Activated CD8-positive, alpha-beta T cell treated with anti-CD3 and anti-CD28 coated beads, Interleukin-2, amount 10 ng/mL, durations not matched to agents 7 days and 5 days (primary cell): Measurements from ENCODE around the gene ZNF23. TPM values are rescaled to one million over a fixed set of nuclear protein-coding genes. Genes with fewer than 3 reads are reported as not detected.

Source experiments
- ATAC-seq: fragments of 150-1000 bp; cut with Tn5 transposase; one replicate; pipeline ENCODE4 v1.10.0; 2021; ENCODE audit warnings: moderate library complexity
- CTCF ChIA-PET: fragments of 350-600 bp; sonication (Branson Sonifier 250); formaldehyde crosslinking; loops from one replicate; lab custom pipeline; 2021; ENCODE audit warnings: antibody characterized with exemption; lab: Charles Lee
- POLR2A ChIA-PET: fragments of 350-600 bp; sonication (Branson Sonifier 250); formaldehyde crosslinking; loops from one replicate; lab custom pipeline; 2021; ENCODE audit warnings: antibody characterized with exemption; lab: Charles Lee
- DNase-seq: peaks from one replicate; pipeline ENCODE4 v3.0.0-alpha.2; 2020
- H3K27ac Mint-ChIP-seq: one replicate; pipeline ENCODE4 v1.8.0; 2021; ENCODE audit warnings: mild to moderate bottlenecking, mixed read lengths
- H3K27me3 Mint-ChIP-seq: one replicate; pipeline ENCODE4 v1.8.0; 2021; ENCODE audit warnings: low read depth, mixed read lengths
- H3K36me3 Mint-ChIP-seq: one replicate; pipeline ENCODE4 v1.8.0; 2021; ENCODE audit warnings: low read depth, mixed read lengths
- H3K4me1 Mint-ChIP-seq: one replicate; pipeline ENCODE4 v1.8.0; 2021; ENCODE audit warnings: low read depth, mixed read lengths
- H3K4me3 Mint-ChIP-seq: one replicate; pipeline ENCODE4 v1.8.0; 2021; ENCODE audit warnings: mild to moderate bottlenecking, mixed read lengths
- H3K9me3 Mint-ChIP-seq: one replicate; pipeline ENCODE4 v1.8.0; 2022; ENCODE audit warnings: mixed read lengths; ENCODE audit not compliant: insufficient read depth
- total RNA-seq, 2 experiments: library from RNA; stranded (reverse); gene quantifications; one replicate each; pipeline ENCODE4 v1.2.3, GENCODE V29; 2021

ZNF23 gene
- total RNA-seq, 2 experiments from 2014 or later: 7.9 to 8.7 TPM

DNA sequence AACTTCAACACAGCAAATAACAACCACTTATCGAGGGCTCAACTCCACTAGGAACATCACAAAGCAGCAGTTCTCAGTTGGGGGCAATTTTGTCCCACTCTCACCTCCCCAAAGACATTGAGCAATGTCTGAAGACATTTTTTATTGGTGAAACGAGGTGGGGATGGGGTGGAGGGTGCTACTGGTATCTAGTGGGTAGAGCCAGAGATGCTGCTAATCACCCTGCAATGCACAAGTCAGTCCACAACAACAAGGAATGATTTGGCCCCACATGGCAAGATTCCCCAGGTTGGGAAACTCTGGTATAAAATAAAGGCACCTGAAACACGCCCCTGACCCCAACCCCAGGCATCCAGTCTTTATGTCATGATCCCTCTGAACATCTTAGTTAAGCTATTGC is 53.5 kb downstream of the ZNF23 start:
- ChIA-PET CTCF (no interaction called here), POLR2A (no interaction called here)
- H3K27ac Mint-ChIP-seq: no peak overlapping the region
- H3K9me3 Mint-ChIP-seq: no peaks in the 10 kb centered on the region
- H3K36me3 Mint-ChIP-seq: no peaks in the 10 kb centered on the region
- H3K4me3 Mint-ChIP-seq: no peak overlapping the region
- H3K4me1 Mint-ChIP-seq: peaks cover 29% of the 10 kb centered on the region
- DNase-seq (no peak), ATAC-seq (no peak)
- peaks cover 27% of the 10 kb centered on the region for H3K27me3 Mint-ChIP-seq

GRCh38 chr16:71407731-71408130 is 54.3 kb downstream of the ZNF23 start:
- CTCF ChIA-PET: interaction anchor here (1.8 kb wide), 1 partner anchor 92 kb away, joined by 8 read pairs; no protein-coding TSS in a partner anchor
- no peak for ATAC-seq

GRCh38 chr16:71406724-71407123 is 55.3 kb downstream of the ZNF23 start:
- CTCF ChIA-PET: interaction anchor here (1.5 to 1.8 kb wide), 2 partner anchors 16 to 93 kb away, joined by 4 to 8 read pairs; no protein-coding TSS in a partner anchor
- ATAC-seq (no peak), DNase-seq (no peak)
- no peak overlapping the region for H3K27ac Mint-ChIP-seq
- peaks cover 24% of the 10 kb centered on the region for H3K4me1 Mint-ChIP-seq
- H3K36me3 Mint-ChIP-seq: no peaks in the 10 kb centered on the region
- POLR2A ChIA-PET: no interaction called here
- H3K27me3 Mint-ChIP-seq: peaks cover 25% of the 10 kb centered on the region
- H3K9me3 Mint-ChIP-seq: no peaks in the 10 kb centered on the region
- no peak overlapping the region for H3K4me3 Mint-ChIP-seq

More at GRCh38 chr16:71407731-71408130, 54.3 kb downstream of the ZNF23 start:
- no peaks in the 10 kb centered on the region for H3K9me3 Mint-ChIP-seq
- no peak for DNase-seq
- POLR2A ChIA-PET: no interaction called here
- peaks cover 27% of the 10 kb centered on the region for H3K4me1 Mint-ChIP-seq
- H3K27ac Mint-ChIP-seq: no peak overlapping the region
- no peaks in the 10 kb centered on the region for H3K36me3 Mint-ChIP-seq
- H3K4me3 Mint-ChIP-seq: no peak overlapping the region
- H3K27me3 Mint-ChIP-seq: peaks cover 25% of the 10 kb centered on the region

- CTCF ChIA-PET: interaction anchor here (1.5 kb wide), 1 partner anchor 16 kb away, joined by 4 read pairs; no protein-coding TSS in a partner anchor
- Mint-ChIP-seq H3K4me3 (no peak overlapping the region), H3K27ac (no peak overlapping the region), H3K36me3 (no peaks in the 10 kb centered on the region), H3K9me3 (no peaks in the 10 kb centered on the region), H3K27me3 (peaks cover 25% of the 10 kb centered on the region), H3K4me1 (peaks cover 24% of the 10 kb centered on the region)
- POLR2A ChIA-PET: no interaction called here
- ATAC-seq (no peak), DNase-seq (no peak)
Observed at GRCh38 chr16:71406316-71406715, 55.7 kb downstream of the ZNF23 start.

DNA sequence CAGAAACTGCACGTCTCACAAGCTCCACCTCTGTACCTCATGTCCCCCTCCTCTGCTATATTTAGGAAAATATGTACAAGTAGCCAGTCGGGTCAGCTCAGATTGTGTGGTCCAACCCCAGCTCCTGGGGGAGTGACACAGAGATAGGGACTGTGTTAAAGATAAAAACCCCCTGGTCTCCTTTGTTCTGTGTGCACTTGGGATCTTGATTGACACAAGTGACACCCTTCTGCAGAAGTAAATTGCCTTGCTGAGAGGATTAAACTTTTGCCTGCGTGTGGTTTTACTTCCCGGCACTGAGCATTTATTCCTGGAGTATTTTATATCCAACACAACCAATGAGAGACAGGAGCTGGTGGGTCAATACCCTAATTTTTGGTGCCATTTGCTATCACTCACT is 57.7 kb downstream of the ZNF23 start:
- peaks cover 17% of the 10 kb centered on the region for H3K27me3 Mint-ChIP-seq
- H3K9me3 Mint-ChIP-seq: no peaks in the 10 kb centered on the region
- H3K4me1 Mint-ChIP-seq: peaks cover 24% of the 10 kb centered on the region
- H3K27ac Mint-ChIP-seq: no peak overlapping the region
- CTCF ChIA-PET: interaction anchor here (1.9 kb wide), 1 partner anchor 8 kb away, joined by 8 read pairs; no protein-coding TSS in a partner anchor
- H3K4me3 Mint-ChIP-seq: no peak overlapping the region
- no peaks in the 10 kb centered on the region for H3K36me3 Mint-ChIP-seq
- no peak for ATAC-seq
- no peak for DNase-seq
- POLR2A ChIA-PET: no interaction called here

GRCh38 chr16:71402674-71403073 is 59.4 kb downstream of the ZNF23 start:
- H3K4me1 Mint-ChIP-seq: peaks cover 18% of the 10 kb centered on the region
- CTCF ChIA-PET: interaction anchor here (1.9 kb wide), 1 partner anchor 10 kb away, joined by 8 read pairs; no protein-coding TSS in a partner anchor
- DNase-seq (no peak), ATAC-seq (no peak)
- no peak overlapping the region for H3K27ac Mint-ChIP-seq
- H3K27me3 Mint-ChIP-seq: peaks cover 10% of the 10 kb centered on the region
- no peaks in the 10 kb centered on the region for H3K9me3 Mint-ChIP-seq
- H3K4me3 Mint-ChIP-seq: no peak overlapping the region
- H3K36me3 Mint-ChIP-seq: no peaks in the 10 kb centered on the region
- POLR2A ChIA-PET: no interaction called here

DNA sequence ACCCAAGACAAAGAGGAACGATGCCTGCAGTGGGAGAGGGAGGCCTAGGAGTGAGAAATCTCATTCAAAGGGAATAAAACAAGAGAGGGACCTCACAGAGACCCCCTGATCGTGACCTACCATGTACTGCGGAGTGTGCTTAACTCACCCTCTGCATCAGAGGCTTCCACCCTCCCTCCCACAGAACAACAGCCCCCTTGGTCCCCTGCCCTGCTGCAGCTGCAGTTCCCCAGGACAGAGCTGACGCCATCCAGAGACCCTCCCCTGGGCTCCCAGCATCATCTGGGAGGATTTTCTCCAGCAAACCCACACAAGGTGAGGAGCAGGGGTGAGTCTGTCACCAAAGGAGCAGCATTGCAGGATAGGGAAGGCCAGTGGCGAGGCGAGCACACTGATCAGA is 60.0 kb downstream of the ZNF23 start:
- ChIA-PET POLR2A (no interaction called here), CTCF (no interaction called here)
- Mint-ChIP-seq H3K9me3 (no peaks in the 10 kb centered on the region), H3K27me3 (peaks cover 7% of the 10 kb centered on the region), H3K27ac (no peak overlapping the region), H3K4me3 (no peak overlapping the region), H3K36me3 (no peaks in the 10 kb centered on the region), H3K4me1 (peaks cover 11% of the 10 kb centered on the region)
- ATAC-seq (no peak), DNase-seq (no peak)

GRCh38 chr16:71399801-71400563 is 62.1 kb downstream of the ZNF23 start:
- no peak for DNase-seq
- H3K36me3 Mint-ChIP-seq: no peaks in the 10 kb centered on the region
- peaks cover 3% of the 10 kb centered on the region for H3K27me3 Mint-ChIP-seq
- H3K4me1 Mint-ChIP-seq: no peaks in the 10 kb centered on the region
- ATAC-seq: no peak
- no peaks in the 10 kb centered on the region for H3K9me3 Mint-ChIP-seq
- CTCF ChIA-PET: interaction anchor here (0.9 to 1.4 kb wide), 2 partner anchors 13 to 38 kb away, joined by 3 to 5 read pairs; no protein-coding TSS in a partner anchor
- H3K4me3 Mint-ChIP-seq: no peak overlapping the region
- POLR2A ChIA-PET: no interaction called here
- no peak overlapping the region for H3K27ac Mint-ChIP-seq

Other genes starting within 250 kb of the ZNF23 start
- not detected for gene HYDIN, start 231.5 kb downstream of the ZNF23 start, total RNA-seq
- gene CMTR2, start 172.8 kb downstream of the ZNF23 start, total RNA-seq: 10 to 100 TPM; 15.8 to 18.5 TPM
- not detected for gene CALB2, start 103.5 kb downstream of the ZNF23 start, total RNA-seq
- gene TLE7, start 20.2 kb downstream of the ZNF23 start, total RNA-seq: not detected
- gene ZNF19, start 27.1 kb upstream of the ZNF23 start, total RNA-seq: 1 to 10 TPM; 2.7 TPM
- gene CHST4, start 64.2 kb upstream of the ZNF23 start, total RNA-seq: not detected
- gene TAT, start 114.8 kb upstream of the ZNF23 start, total RNA-seq: not detected
- not detected for gene MARVELD3, start 163.9 kb upstream of the ZNF23 start, total RNA-seq